Prostate gland (tissue), 2 donors: ENCODE results near the gene RAD51B.

Experiments
- POLR2A ChIP-seq: fragments of 450-650 bp; IDR thresholded peaks from one replicate; pipeline ENCODE4 v1.6.1; 2016; ENCODE audit warnings: antibody characterized with exemption, mild to moderate bottlenecking
- POLR2AphosphoS5 ChIP-seq: sonication (generic); formaldehyde crosslinking; IDR thresholded peaks from one replicate; pipeline ENCODE4 v1.6.1; 2017; ENCODE audit warnings: antibody characterized with exemption
- TF ChIP-seq, protein P1 (sequence below), 4 experiments: fragments of 200-600 bp in 2 of 4; fragments of 450-650 bp in 2 of 4; sonication (generic) in 2 of 4; IDR thresholded peaks; 1 replicate in 3 of 4; 2 replicates in 1 of 4; pipeline ENCODE4 v1.5.1; 2016 to 2019; ENCODE audit warnings: antibody characterized with exemption in 4 of 4, mild to moderate bottlenecking in 2 of 4, moderate library complexity in 2 of 4

DNA sequence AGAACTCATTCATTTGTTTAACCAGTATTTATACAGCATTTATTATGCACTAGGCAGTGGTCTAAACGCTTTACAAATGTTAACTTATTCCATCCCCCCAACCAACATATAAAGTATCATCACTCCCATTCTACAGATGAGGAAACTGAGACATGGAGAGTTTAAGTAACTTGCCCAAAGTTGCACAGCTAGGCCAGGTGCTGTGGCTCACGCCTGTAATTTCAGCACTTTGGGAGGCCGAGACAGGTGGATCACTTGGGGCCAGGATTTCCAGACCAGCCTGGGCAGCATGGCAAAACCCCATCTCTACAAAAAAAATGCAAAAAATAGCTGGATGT, 935.4 kb downstream of the RAD51B start:
- TF ChIP-seq, protein P1, sequence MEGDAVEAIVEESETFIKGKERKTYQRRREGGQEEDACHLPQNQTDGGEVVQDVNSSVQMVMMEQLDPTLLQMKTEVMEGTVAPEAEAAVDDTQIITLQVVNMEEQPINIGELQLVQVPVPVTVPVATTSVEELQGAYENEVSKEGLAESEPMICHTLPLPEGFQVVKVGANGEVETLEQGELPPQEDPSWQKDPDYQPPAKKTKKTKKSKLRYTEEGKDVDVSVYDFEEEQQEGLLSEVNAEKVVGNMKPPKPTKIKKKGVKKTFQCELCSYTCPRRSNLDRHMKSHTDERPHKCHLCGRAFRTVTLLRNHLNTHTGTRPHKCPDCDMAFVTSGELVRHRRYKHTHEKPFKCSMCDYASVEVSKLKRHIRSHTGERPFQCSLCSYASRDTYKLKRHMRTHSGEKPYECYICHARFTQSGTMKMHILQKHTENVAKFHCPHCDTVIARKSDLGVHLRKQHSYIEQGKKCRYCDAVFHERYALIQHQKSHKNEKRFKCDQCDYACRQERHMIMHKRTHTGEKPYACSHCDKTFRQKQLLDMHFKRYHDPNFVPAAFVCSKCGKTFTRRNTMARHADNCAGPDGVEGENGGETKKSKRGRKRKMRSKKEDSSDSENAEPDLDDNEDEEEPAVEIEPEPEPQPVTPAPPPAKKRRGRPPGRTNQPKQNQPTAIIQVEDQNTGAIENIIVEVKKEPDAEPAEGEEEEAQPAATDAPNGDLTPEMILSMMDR (IDR thresholded peaks at IDR 0.05) = no peak
- TF ChIP-seq POLR2A = no peak
- TF ChIP-seq POLR2AphosphoS5 = no peak
